HG03565 (cell line): ENCODE measurements around the gene ADH6.
A peak's percentile ranks its signal among the peaks of the same experiment; 100 is the strongest.
"Not testable (repeated sequence)": the region's sequence is repeated elsewhere in the genome, so short reads cannot be mapped to it uniquely, and the experiment has no call there.

ENCODE experiments used
- ATAC-seq: cut with Tn5 transposase; IDR thresholded peaks from one replicate; pipeline ENCODE4 v1.9.1; 2021; ENCODE audit warnings: mild to moderate bottlenecking, moderate library complexity; ENCODE audit not compliant: unreplicated experiment

Gene ADH6

GRCh38 chr4:99219072-99219471, at the start of gene ADH6:
Gene ADH6, minus strand, starts transcription at chr4:99219246. Its CDS starts 94 bp downstream, at chr4:99219152.
- ATAC-seq, result no peak

GRCh38 chr4:99264927-99265326, 45.9 kb upstream of the ADH6 start:
- ATAC-seq, result no peak

- no peak for ATAC-seq
These were observed 33.7 kb upstream of the ADH6 start for GRCh38 chr4:99252746-99253145.

- no peak for ATAC-seq
These were observed 29.7 kb upstream of the ADH6 start for GRCh38 chr4:99248714-99249113.

- no peak for ATAC-seq
These were observed 16.9 kb upstream of the ADH6 start for GRCh38 chr4:99235955-99236354.

GRCh38 chr4:99234331-99235010, 15.4 kb upstream of the ADH6 start:
- no peak for ATAC-seq

GRCh38 chr4:99233397-99233796, 14.4 kb upstream of the ADH6 start:
- not testable (repeated sequence) for ATAC-seq

- not testable (repeated sequence) for ATAC-seq
These were observed 9.7 kb upstream of the ADH6 start for GRCh38 chr4:99228706-99229105.

- not testable (repeated sequence) for ATAC-seq
These were observed 8.6 kb upstream of the ADH6 start for GRCh38 chr4:99227646-99228045.

- ATAC-seq, result no peak
These were observed 2.9 kb upstream of the ADH6 start for GRCh38 chr4:99221980-99222379.

- peak; percentile 84 for ATAC-seq
These were observed 433 bp upstream of the ADH6 start for GRCh38 chr4:99219479-99219878.

GRCh38 chr4:99215521-99215920, 3.5 kb downstream of the ADH6 start:
- ATAC-seq, result no peak

GRCh38 chr4:99210789-99211188, 8.3 kb downstream of the ADH6 start:
- ATAC-seq, result no peak

- no peak for ATAC-seq
These were observed 9.4 kb downstream of the ADH6 start for GRCh38 chr4:99209671-99210070.

GRCh38 chr4:99208719-99209075, 10.3 kb downstream of the ADH6 start:
- ATAC-seq, result no peak

GRCh38 chr4:99207911-99208718, 10.9 kb downstream of the ADH6 start:
- ATAC-seq, result no peak

GRCh38 chr4:99207069-99207743, 11.8 kb downstream of the ADH6 start:
- ATAC-seq, result no peak

- no peak for ATAC-seq
These were observed 13.7 kb downstream of the ADH6 start for GRCh38 chr4:99205153-99205979.

- no peak for ATAC-seq
These were observed 16.5 kb downstream of the ADH6 start for GRCh38 chr4:99202536-99202935.

GRCh38 chr4:99202094-99202493, 17.0 kb downstream of the ADH6 start:
- ATAC-seq, result no peak

- no peak for ATAC-seq
These were observed 17.4 kb downstream of the ADH6 start for GRCh38 chr4:99201690-99202089.
